ENCODE results near the gene EYA4. TPM values are rescaled to one million over a fixed set of nuclear protein-coding genes. Genes with fewer than 3 reads are reported as not detected.

Gene EYA4
- total RNA-seq, 2 donors from 2014 or later: not detected

GRCh38 chr6:133568970-133569889 is 328.1 kb downstream of the EYA4 start:
- ATAC-seq (peak; percentile 59 to 88), DNase-seq (ENCODE audit: low spot score in 2 of 2) (peak in 1 of 2 donors; percentile 31)
- H3K36me3 Mint-ChIP-seq: no peaks in the 10 kb centered on the region
- no peaks in the 10 kb centered on the region for H3K9me3 Mint-ChIP-seq
- H3K27ac Mint-ChIP-seq: no peak overlapping the region

GRCh38 chr6:133571681-133572080 is 330.5 kb downstream of the EYA4 start:
- Mint-ChIP-seq H3K36me3 (no peaks in the 10 kb centered on the region), H3K27ac (no peak overlapping the region), H3K9me3 (no peaks in the 10 kb centered on the region)
- DNase-seq (ENCODE audit: low spot score in 2 of 2) (no peak), ATAC-seq (no peak)

GRCh38 chr6:133577851-133578250 is 336.7 kb downstream of the EYA4 start:
- ATAC-seq (no peak), DNase-seq (ENCODE audit: low spot score in 2 of 2) (no peak)
- Mint-ChIP-seq H3K36me3 (no peaks in the 10 kb centered on the region), H3K9me3 (peaks cover 0 to 4% of the 10 kb centered on the region in 2 donors), H3K27ac (no peak overlapping the region)
